Endothelial cell of umbilical vein (primary cell): ENCODE data around the gene NDUFV1. TPM values are rescaled to one million over a fixed set of nuclear protein-coding genes. Genes with fewer than 3 reads are reported as not detected.

Source experiments
- BruUV-seq: library from RNA; stranded (reverse); fragments of 400-500 nt; replicated peaks from 2 replicates; lab custom pipeline; 2021; lab: Mats Ljungman, UMichigan
- CTCF ChIA-PET: fragments of 300-600, 350-600 bp; sonication (Branson Sonifier 250); formaldehyde crosslinking; loops from one replicate; lab custom pipeline; 2021; ENCODE audit warnings: antibody characterized with exemption, inconsistent platforms; lab: Charles Lee
- POLR2A ChIA-PET: fragments of 300-600, 350-600 bp; sonication (Branson Sonifier 250); formaldehyde crosslinking; loops from one replicate; lab custom pipeline; 2021; ENCODE audit warnings: antibody characterized with exemption, inconsistent platforms; lab: Charles Lee
- DNase-seq: peaks from one replicate; pipeline ENCODE4 v3.0.0-alpha.2; 2011; ENCODE audit warnings: low read depth, low spot score
- FAIRE-seq: peaks from 2 replicates; lab custom pipeline; 2011; peaks lifted over from hg19 to GRCh38; lab: Jason Lieb, UNC
- H2AFZ ChIP-seq: 2 replicates; pipeline ENCODE4 v1.6.0; 2012; ENCODE audit warnings: low read depth, low read length, control low read depth, inconsistent platforms
- H3K27ac ChIP-seq: 2 replicates; pipeline ENCODE4 v1.5.1; 2011; ENCODE audit warnings: low read depth, mild to moderate bottlenecking, control low read depth, low read length, moderate library complexity; ENCODE audit not compliant: insufficient read depth
- H3K27me3 ChIP-seq, 2 experiments: 2 replicates each; pipeline versions ENCODE4 v1.6.0 to v1.6.1; 2011; ENCODE audit warnings: low read length in 2 of 2, mixed read lengths in 1 of 2; ENCODE audit not compliant: control insufficient read depth in 2 of 2, insufficient read depth in 2 of 2
- H3K36me3 ChIP-seq, 2 experiments: 2 replicates in 1 of 2; 3 replicates in 1 of 2; pipeline ENCODE4 v1.5.1; 2011; ENCODE audit warnings: low read length in 2 of 2, mild to moderate bottlenecking in 1 of 2, moderate library complexity in 1 of 2; ENCODE audit not compliant: control insufficient read depth in 2 of 2, insufficient read depth in 2 of 2; ENCODE audit errors: extremely low read depth in 1 of 2
- H3K4me1 ChIP-seq: 3 replicates; pipeline ENCODE4 v1.5.1; 2011; ENCODE audit warnings: mild to moderate bottlenecking, low read length; ENCODE audit not compliant: control insufficient read depth, insufficient read depth; ENCODE audit errors: extremely low read depth
- H3K4me2 ChIP-seq: 2 replicates; pipeline ENCODE4 v1.6.1; 2011; ENCODE audit warnings: low read length, control low read depth, mixed read lengths; ENCODE audit not compliant: insufficient read depth
- H3K4me3 ChIP-seq, 3 experiments: fragments of 200-600 bp in 1 of 3; sonication (generic), shearing (Covaris generic) in 1 of 3; replicated peaks in 1 of 3; 2 replicates each; pipeline ENCODE4 v1.5.1; 2011 to 2016; ENCODE audit warnings: control low read depth in 3 of 3, low read length in 3 of 3, mild to moderate bottlenecking in 2 of 3, inconsistent platforms in 1 of 3, low read depth in 1 of 3, moderate library complexity in 1 of 3; ENCODE audit not compliant: insufficient read depth in 1 of 3
- H3K79me2 ChIP-seq: 2 replicates; pipeline ENCODE4 v1.6.0; 2012; ENCODE audit warnings: low read length, inconsistent platforms; ENCODE audit not compliant: control insufficient read depth, insufficient read depth
- H3K9ac ChIP-seq: replicated peaks from 2 replicates; pipeline ENCODE3; 2011; ENCODE audit warnings: low read length, control low read depth; ENCODE audit not compliant: insufficient read depth; ENCODE audit errors: extremely low read depth
- H3K9me1 ChIP-seq: replicated peaks from 3 replicates; pipeline ENCODE4 v1.6.0; 2011; ENCODE audit warnings: mild to moderate bottlenecking, low read length; ENCODE audit not compliant: control insufficient read depth, insufficient read depth; ENCODE audit errors: extremely low read depth
- H3K9me3 ChIP-seq: replicated peaks from 2 replicates; pipeline ENCODE4 v1.5.1; 2012; ENCODE audit warnings: low read length, inconsistent platforms; ENCODE audit not compliant: control insufficient read depth, insufficient read depth
- H4K20me1 ChIP-seq: replicated peaks from 2 replicates; pipeline ENCODE3; 2011; ENCODE audit warnings: mild to moderate bottlenecking, low read length; ENCODE audit not compliant: control insufficient read depth, insufficient read depth; ENCODE audit errors: extremely low read depth
- CTCF ChIP-seq, 2 donors: IDR thresholded peaks; 1 replicate in 1 of 2; 2 replicates in 1 of 2; pipeline ENCODE4 v1.5.1; 2011; ENCODE audit warnings: low read length in 2 of 2, mild to moderate bottlenecking in 2 of 2, moderate library complexity in 2 of 2, control low read depth in 1 of 2, inconsistent platforms in 1 of 2, low read depth in 1 of 2; ENCODE audit not compliant: insufficient read depth in 1 of 2; ENCODE audit errors: extremely low read depth in 1 of 2
- EZH2 ChIP-seq: IDR thresholded peaks from 2 replicates; pipeline ENCODE4 v1.6.1; 2012; ENCODE audit warnings: borderline replicate concordance, low read depth, mild to moderate bottlenecking, moderate library complexity, low read length, inconsistent platforms; ENCODE audit not compliant: severe bottlenecking
- FOS ChIP-seq: IDR thresholded peaks from 2 replicates; pipeline ENCODE4 v1.6.1; 2011; ENCODE audit warnings: mild to moderate bottlenecking, low read length, moderate library complexity, borderline replicate concordance; ENCODE audit not compliant: insufficient read depth
- GATA2 ChIP-seq: IDR thresholded peaks from 2 replicates; pipeline ENCODE4 v1.7.0; 2011; ENCODE audit warnings: low read depth, mild to moderate bottlenecking, moderate library complexity, mixed read lengths, low read length; ENCODE audit not compliant: insufficient read length, insufficient read depth
- JUN ChIP-seq: IDR thresholded peaks from 2 replicates; pipeline ENCODE4 v1.6.1; 2011; ENCODE audit warnings: borderline replicate concordance, low read depth; ENCODE audit not compliant: insufficient read length, insufficient read depth
- MAX ChIP-seq: IDR thresholded peaks from 2 replicates; pipeline ENCODE4 v1.6.1; 2011; ENCODE audit not compliant: insufficient read depth, insufficient read length
- MYC ChIP-seq: IDR thresholded peaks from one replicate; pipeline ENCODE4 v1.6.1; 2011; ENCODE audit warnings: mild to moderate bottlenecking, low read depth, low read length
- POLR2A ChIP-seq: IDR thresholded peaks from 2 replicates; pipeline ENCODE4 v1.6.1; 2012; ENCODE audit warnings: low read depth, mild to moderate bottlenecking, control low read depth, low read length
- POLR2AphosphoS5 ChIP-seq: IDR thresholded peaks from 2 replicates; pipeline ENCODE4 v1.6.1; 2012; ENCODE audit warnings: low read depth, mild to moderate bottlenecking, control low read depth, low read length, moderate library complexity; ENCODE audit not compliant: insufficient read depth
- dilution Hi-C: fragments of 300-500 bp; cut with MboI; formaldehyde crosslinking; loops from one replicate; pipeline ENCODE4 v1.15.0; 2019; ENCODE audit warnings: low sequenced_read_pairs; ENCODE audit not compliant: extremely low pct_ligation_motif_present
- intact Hi-C: fragments of 100-400 bp; cut with micrococcal nuclease; formaldehyde crosslinking; loops from one replicate; pipeline ENCODE4 v1.10.0; 2022
- polyA plus RNA-seq, 4 experiments: library from polyadenylated mRNA; depleted of rRNA in 3 of 4; stranded (reverse) in 3 of 4; unstranded in 1 of 4; fragments of >200 nt; gene quantifications; 2 replicates each; pipeline versions ENCODE4 v1.2.1 to v1.2.3, GENCODE V29; 2011 to 2012; ENCODE audit warnings: missing spikeins in 1 of 4
- total RNA-seq: library from RNA; stranded (reverse); gene quantifications from 2 replicates; pipeline ENCODE4 v1.2.3, GENCODE V29; 2021

Gene NDUFV1
- total and polyA plus RNA-seq, 2 donors (not counting 3 experiments of a cell fraction or from before 2014, with no cell fraction given) = 191 to 203 TPM

GRCh38 chr11:67648140-67648795, 41.5 kb downstream of the NDUFV1 start:
- intact Hi-C loops (no loop called here), dilution Hi-C loops (no loop called here)
- no peak overlapping the region for H3K27ac ChIP-seq
- CTCF ChIA-PET = interaction anchor here (0.9 to 2.4 kb wide), 4 partner anchors 11 to 307 kb away, joined by 3 to 11 read pairs (median 4); partner anchors contain the start of gene NUDT8
- no peaks in the 10 kb centered on the region for H3K9me3 ChIP-seq
- TF ChIP-seq CTCF (IDR thresholded peaks at IDR 0.05; ENCODE audit: extremely low read depth in 1 of 2, insufficient read depth in 1 of 2, low read depth in 1 of 2, low read length in 2 of 2) (peak in 1 of 2 donors; percentile 2), MYC (no peak)
- POLR2A ChIA-PET = no interaction called here
- no TSS peak for BruUV-seq
- H3K27me3 ChIP-seq = no peaks in the 10 kb centered on the region
- no peak for FAIRE-seq
- H3K36me3 ChIP-seq = no peaks in the 10 kb centered on the region
- H3K4me3 ChIP-seq = no peak overlapping the region
- H3K9ac ChIP-seq = no peak overlapping the region
- H4K20me1 ChIP-seq = no peaks in the 10 kb centered on the region
- no peak for DNase-seq
- no peaks in the 10 kb centered on the region for H3K4me1 ChIP-seq
- H3K79me2 ChIP-seq = no peaks in the 10 kb centered on the region
- no peaks in the 10 kb centered on the region for H3K9me1 ChIP-seq
- no peak overlapping the region for H2AFZ ChIP-seq
- H3K4me2 ChIP-seq = no peak overlapping the region

GRCh38 chr11:67648796-67649613, 42.3 kb downstream of the NDUFV1 start:
- TF ChIP-seq POLR2A (no peak), MAX (no peak), FOS (no peak), POLR2AphosphoS5 (no peak), MYC (no peak), GATA2 (no peak), JUN (no peak), CTCF (IDR thresholded peaks at IDR 0.05; ENCODE audit: extremely low read depth in 1 of 2, insufficient read depth in 1 of 2, low read depth in 1 of 2, low read length in 2 of 2) (no peak), EZH2 (no peak)
- H3K9me3 ChIP-seq = no peaks in the 10 kb centered on the region
- H3K4me3 ChIP-seq = no peak overlapping the region
- DNase-seq (no peak), FAIRE-seq (no peak)
- POLR2A ChIA-PET = no interaction called here
- intact Hi-C loops = no loop called here
- H3K27me3 ChIP-seq = no peaks in the 10 kb centered on the region
- H3K4me1 ChIP-seq = no peaks in the 10 kb centered on the region
- BruUV-seq = no TSS peak
- no peaks in the 10 kb centered on the region for H3K36me3 ChIP-seq
- no peak overlapping the region for H3K9ac ChIP-seq
- no peaks in the 10 kb centered on the region for H4K20me1 ChIP-seq
- H2AFZ ChIP-seq = no peak overlapping the region
- dilution Hi-C loops = no loop called here
- no peak overlapping the region for H3K27ac ChIP-seq
- CTCF ChIA-PET = interaction anchor here (1.2 to 2.4 kb wide), 4 partner anchors 10 to 307 kb away, joined by 3 to 11 read pairs (median 5); partner anchors contain the start of gene NUDT8
- no peak overlapping the region for H3K4me2 ChIP-seq
- H3K79me2 ChIP-seq = no peaks in the 10 kb centered on the region
- no peaks in the 10 kb centered on the region for H3K9me1 ChIP-seq
